Measurements from ENCODE around the gene DEFB132. TPM values are rescaled to one million over a fixed set of nuclear protein-coding genes. Genes with fewer than 3 reads are reported as not detected.

DEFB132 gene
- total and polyA plus RNA-seq, 2 of the 8 experiments (the other 6 are each of a cell fraction or from before 2014, with no cell fraction given), result not detected

- H3K23me2 ChIP-seq (ENCODE audit: low read depth, low read length), result no peaks in the 10 kb centered on the region; the same call in 1 of the 2 replicates
- no peak overlapping the region for H2AK5ac ChIP-seq (ENCODE audit: low read depth, low read length)
- no peak overlapping the region for H3K9ac ChIP-seq (replicated peaks in 1 of 4; ENCODE audit: extremely low read depth in 1 of 4, low read depth in 3 of 4, low read length in 3 of 4)
- no peak overlapping the region for H3K4me2 ChIP-seq (ENCODE audit: insufficient read depth in 1 of 2, low read depth in 2 of 2, low read length in 2 of 2)
- H3K27me3 ChIP-seq (replicated peaks in 1 of 4; ENCODE audit: control insufficient read depth in 3 of 4, extremely low read depth in 1 of 4, insufficient read depth in 3 of 4, low read length in 3 of 4), result peaks cover 0 to 13% (median 7%) of the 10 kb centered on the region in 4 experiments; a peak in 6 of 7 replicates
- H4K91ac ChIP-seq (replicated peaks; ENCODE audit: insufficient read length, low read length), result no peak overlapping the region
- no peak overlapping the region for H2AFZ ChIP-seq (ENCODE audit: low read length)
- no peak overlapping the region for H2BK120ac ChIP-seq (replicated peaks; ENCODE audit: low read depth, low read length)
- no peaks in the 10 kb centered on the region for H3K79me2 ChIP-seq (ENCODE audit: control insufficient read depth in 1 of 2, insufficient read depth in 2 of 2, low read length in 2 of 2)
- H2BK5ac ChIP-seq (ENCODE audit: low read depth, low read length), result no peak overlapping the region
- peaks cover 0 to 2% (median under 1%) of the 10 kb centered on the region in 4 experiments; a peak in 1 of 8 replicates for H3K36me3 ChIP-seq (ENCODE audit: control insufficient read depth in 2 of 4, insufficient read depth in 4 of 4, low read length in 3 of 4)
- H3K4me1 ChIP-seq (replicated peaks in 1 of 4; ENCODE audit: control insufficient read depth in 3 of 4, insufficient read depth in 4 of 4, low read length in 3 of 4), result 0 out of 7 replicates have a peak, but pooled peaks cover 0 to 2% (median 0%) of the 10 kb centered on the region in 4 experiments
- no peak overlapping the region for H2BK15ac ChIP-seq (ENCODE audit: low read length)
- WGBS, 2 experiments (ENCODE audit: extremely low coverage in 1 of 2, insufficient coverage in 1 of 2, insufficient read length in 1 of 2, insufficient replicate concordance in 2 of 2, low coverage in 1 of 2, low lambda C conversion rate in 2 of 2, missing lambda C conversion rate in 1 of 2), result 88% methylated on average over 5 of the region's 5 CpGs; no CpG with 5 or more reads in 1 of the 2 experiments
- no peak overlapping the region for H3K14ac ChIP-seq (ENCODE audit: insufficient read length)
- H2BK20ac ChIP-seq (ENCODE audit: low read length), result no peak overlapping the region
- no peak overlapping the region for H4K5ac ChIP-seq (ENCODE audit: insufficient read length, low read depth, low read length)
- ChIA-PET CTCF (ENCODE audit: partially characterized antibody) (interaction anchor here (1.0 to 7.5 kb wide), 4 partner anchors 10 to 61 kb away, joined by 3 to 45 read pairs (median 5); no protein-coding TSS in a partner anchor), POLR2A (ENCODE audit: partially characterized antibody) (interaction anchor here (0.8 to 5.5 kb wide), 3 partner anchors 8 to 59 kb away, joined by 3 to 21 read pairs (median 9); partner anchors contain the start of gene SOX12)
- H3K79me1 ChIP-seq (ENCODE audit: low read depth, low read length), result no peaks in the 10 kb centered on the region
- DNase-seq (ENCODE audit: low read depth in 1 of 2, low spot score in 2 of 2) (peak in 1 of 2 experiments; percentile 24), FAIRE-seq (no peak)
- no peak overlapping the region for H3K27ac ChIP-seq (ENCODE audit: low read depth, low read length)
- no peak overlapping the region for H3K4ac ChIP-seq (replicated peaks; ENCODE audit: insufficient read length, low read depth, low read length)
- no peaks in the 10 kb centered on the region for H3K9me3 ChIP-seq (ENCODE audit: insufficient read depth in 2 of 2, low read depth in 1 of 2, low read length in 1 of 2)
- H4K20me1 ChIP-seq (replicated peaks in 1 of 2; ENCODE audit: control insufficient read depth in 1 of 2, insufficient read depth in 2 of 2, low read length in 2 of 2), result peaks cover 0 to 4% of the 10 kb centered on the region in 2 experiments
- no peak overlapping the region for H3K4me3 ChIP-seq (ENCODE audit: extremely low read depth in 1 of 4, insufficient read depth in 2 of 4, low read depth in 3 of 4, low read length in 4 of 4)
- TF ChIP-seq CEBPB (IDR thresholded peaks at IDR 0.05; ENCODE audit: low read depth, low read length) (no peak), BACH1 (IDR thresholded peaks at IDR 0.05; ENCODE audit: low read length) (no peak), RAD21 (IDR thresholded peaks at IDR 0.05 in 1 of 2, conservative IDR thresholded peaks at IDR 0.05 in 1 of 2; ENCODE audit: low read depth in 2 of 2, low read length in 2 of 2) (no peak), KDM1A (IDR thresholded peaks at IDR 0.05; ENCODE audit: borderline replicate concordance, low read length) (no peak), SUZ12 (IDR thresholded peaks at IDR 0.05; ENCODE audit: low read length) (no peak), CTBP2 (IDR thresholded peaks at IDR 0.05; ENCODE audit: borderline replicate concordance, insufficient read depth, insufficient read length, low read length) (no peak), USF2 (IDR thresholded peaks at IDR 0.05; ENCODE audit: low read length) (no peak)
- H2BK12ac ChIP-seq (ENCODE audit: low read depth, low read length), result no peak overlapping the region
- H3K23ac ChIP-seq (ENCODE audit: insufficient read length), result no peak overlapping the region
- H3K56ac ChIP-seq (replicated peaks; ENCODE audit: insufficient read length, low read depth, low read length), result no peak overlapping the region
- no peak overlapping the region for H4K8ac ChIP-seq (ENCODE audit: extremely low read depth, insufficient read depth, low read length)
- H3K18ac ChIP-seq (ENCODE audit: extremely low read depth, low read length), result no peak overlapping the region
Measured at GRCh38 chr20:270517-270916, 13.0 kb downstream of the DEFB132 start.
